DLD1 (cell line): Measurements from ENCODE around the gene FAXDC2.

ENCODE experiments used
- in situ Hi-C: cut with HindIII; loops from 2 replicates; pipeline ENCODE4 v1.10.0; 2017; ENCODE audit warnings: low sequenced_read_pairs

FAXDC2 gene

DNA sequence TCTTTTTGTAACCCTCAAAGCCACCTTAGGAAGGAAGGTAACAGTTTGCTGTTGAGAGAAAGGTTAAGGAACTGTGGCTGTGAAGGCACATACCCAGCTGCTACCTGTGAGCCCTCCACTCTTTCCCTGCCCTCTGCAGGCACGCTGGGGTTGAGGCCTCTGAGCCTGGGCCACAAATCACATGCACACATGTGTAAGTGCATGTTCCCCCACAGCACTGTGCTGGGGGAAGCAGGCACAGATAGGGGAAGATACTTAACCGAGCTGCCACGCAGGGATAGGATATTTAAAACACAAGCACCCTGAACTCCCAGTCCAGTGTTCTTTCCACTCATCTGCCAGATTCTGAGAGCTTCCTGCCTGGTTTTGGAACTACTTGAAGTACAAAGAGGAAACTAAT lies 77.1 kb downstream of the FAXDC2 start:
- in situ Hi-C loops = no loop called here

DNA sequence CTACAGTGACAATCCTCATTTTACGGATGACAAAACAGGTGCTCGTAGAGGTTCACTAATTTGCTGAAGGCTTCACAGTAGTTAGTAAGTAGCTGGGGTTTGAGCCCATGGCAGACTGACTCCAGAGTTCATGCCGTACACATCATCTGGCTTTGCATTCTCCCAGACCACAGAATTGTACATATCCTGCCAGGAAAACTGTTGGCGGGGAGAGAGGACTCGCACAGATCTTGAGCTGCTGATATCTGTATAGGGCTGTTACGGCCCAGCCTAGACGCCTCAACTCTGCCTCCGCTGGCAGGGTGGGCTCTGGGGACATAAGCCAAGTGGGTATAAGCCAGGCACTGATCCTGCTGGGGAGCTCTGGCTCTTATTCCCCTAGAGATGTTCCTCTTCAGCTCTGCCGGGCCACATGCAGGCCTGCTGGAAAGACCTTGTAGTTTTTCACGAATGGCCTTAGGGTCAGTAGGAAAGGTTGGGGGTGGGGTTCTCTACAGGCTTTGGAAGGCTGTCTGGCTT lies 79.0 kb downstream of the FAXDC2 start:
- in situ Hi-C loops = no loop called here

DNA sequence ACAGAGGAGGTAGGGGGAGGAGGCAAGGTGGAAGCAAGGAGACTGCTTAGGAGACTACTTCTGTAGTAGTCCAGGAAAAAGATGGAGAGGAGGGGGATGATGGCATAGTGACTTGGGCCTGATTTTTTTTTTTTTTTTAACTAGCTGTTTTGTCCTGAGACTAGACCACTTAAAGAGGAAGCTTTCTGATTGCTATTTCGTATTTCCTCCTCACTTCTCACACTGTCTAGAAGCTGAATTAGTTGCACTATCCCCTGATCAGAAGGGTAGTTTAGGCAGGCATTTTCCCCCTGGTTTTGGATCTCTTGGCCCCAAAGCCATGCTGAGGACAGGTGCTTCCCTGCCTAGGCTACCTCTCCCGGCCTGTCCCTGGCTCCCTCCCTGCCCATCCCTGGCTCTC lies 80.3 kb downstream of the FAXDC2 start:
- in situ Hi-C loops = no loop called here
